Myocyte (in vitro differentiated cells): ENCODE measurements around the gene SSH3. TPM values are rescaled to one million over a fixed set of nuclear protein-coding genes. Genes with fewer than 3 reads are reported as not detected.

Experiments
- DNase-seq: peaks from one replicate; pipeline ENCODE4 v3.0.0-alpha.2; 2012; ENCODE audit warnings: low read depth
- total RNA-seq: library from RNA; depleted of rRNA; stranded (reverse); fragments of >200 nt; gene quantifications from 2 replicates; pipeline ENCODE4 v1.2.3, GENCODE V29; 2014

The SSH3 gene
- total RNA-seq, 1 donor from 2014 or later = 18.3 TPM

GRCh38 chr11:67267188-67268080 is 35.9 kb upstream of the SSH3 start:
- no peak for DNase-seq

GRCh38 chr11:67268081-67268961 is 35.0 kb upstream of the SSH3 start:
- no peak for DNase-seq

DNA sequence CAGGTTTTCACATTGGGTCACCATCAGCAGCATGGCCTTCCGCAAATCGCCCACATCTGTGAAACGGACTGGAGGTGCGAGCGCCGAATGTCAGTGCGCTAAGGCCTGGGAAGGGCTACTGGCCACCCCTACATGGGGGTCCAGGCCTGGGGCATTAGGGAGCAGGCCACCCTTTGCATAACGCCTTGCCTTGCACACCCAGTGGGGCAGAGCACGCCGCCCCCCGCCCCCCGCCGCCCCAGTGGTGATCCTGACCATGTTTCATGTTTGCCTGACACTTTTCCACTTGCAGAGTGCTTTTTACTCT is 34.4 kb upstream of the SSH3 start:
- no peak for DNase-seq

DNA sequence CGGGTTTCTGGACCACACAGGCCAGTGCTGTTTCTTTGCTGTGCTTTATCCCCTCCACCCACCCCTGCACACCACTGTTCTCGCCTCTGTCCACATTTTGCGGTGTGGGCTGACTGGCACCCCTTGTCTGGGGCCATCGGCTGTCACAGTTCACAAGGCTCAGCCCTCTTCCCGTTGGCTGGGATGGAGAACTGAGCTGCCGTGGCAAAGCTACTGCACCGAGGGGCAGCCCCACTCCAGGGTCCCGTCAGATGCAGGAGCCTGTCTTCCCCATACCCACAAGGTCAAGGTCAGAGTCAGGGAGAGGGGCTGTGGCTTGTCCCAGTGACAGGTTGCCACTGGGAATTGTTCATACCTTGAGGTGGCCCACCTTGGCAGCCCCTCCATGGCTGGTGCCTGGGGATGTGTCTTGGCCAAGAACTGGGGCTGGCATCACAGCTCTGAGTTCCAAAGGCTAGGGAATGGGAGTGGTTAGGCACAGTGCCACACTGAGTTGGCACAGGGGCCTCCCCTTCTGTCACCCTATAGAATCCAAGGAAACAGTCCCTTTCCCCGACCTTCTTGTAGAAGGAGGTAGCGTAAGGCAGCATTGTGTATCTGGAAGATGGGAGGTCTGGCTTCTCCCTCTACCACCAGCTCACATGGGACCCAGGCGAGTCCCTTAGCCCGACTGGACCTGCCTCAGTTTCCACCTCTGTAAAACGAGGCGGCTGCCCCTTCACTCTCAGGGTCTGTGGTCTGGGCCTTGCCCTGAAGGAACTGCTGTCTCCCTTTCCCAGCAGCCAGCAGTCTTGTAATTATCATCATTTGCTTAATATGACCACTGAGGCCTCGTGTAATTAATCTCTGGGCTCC is 33.7 kb upstream of the SSH3 start:
- DNase-seq = no peak

- no peak for DNase-seq
Measured at GRCh38 chr11:67270256-67271204, 32.8 kb upstream of the SSH3 start.

- DNase-seq = no peak
Measured at GRCh38 chr11:67271205-67271540, 32.2 kb upstream of the SSH3 start.

DNA sequence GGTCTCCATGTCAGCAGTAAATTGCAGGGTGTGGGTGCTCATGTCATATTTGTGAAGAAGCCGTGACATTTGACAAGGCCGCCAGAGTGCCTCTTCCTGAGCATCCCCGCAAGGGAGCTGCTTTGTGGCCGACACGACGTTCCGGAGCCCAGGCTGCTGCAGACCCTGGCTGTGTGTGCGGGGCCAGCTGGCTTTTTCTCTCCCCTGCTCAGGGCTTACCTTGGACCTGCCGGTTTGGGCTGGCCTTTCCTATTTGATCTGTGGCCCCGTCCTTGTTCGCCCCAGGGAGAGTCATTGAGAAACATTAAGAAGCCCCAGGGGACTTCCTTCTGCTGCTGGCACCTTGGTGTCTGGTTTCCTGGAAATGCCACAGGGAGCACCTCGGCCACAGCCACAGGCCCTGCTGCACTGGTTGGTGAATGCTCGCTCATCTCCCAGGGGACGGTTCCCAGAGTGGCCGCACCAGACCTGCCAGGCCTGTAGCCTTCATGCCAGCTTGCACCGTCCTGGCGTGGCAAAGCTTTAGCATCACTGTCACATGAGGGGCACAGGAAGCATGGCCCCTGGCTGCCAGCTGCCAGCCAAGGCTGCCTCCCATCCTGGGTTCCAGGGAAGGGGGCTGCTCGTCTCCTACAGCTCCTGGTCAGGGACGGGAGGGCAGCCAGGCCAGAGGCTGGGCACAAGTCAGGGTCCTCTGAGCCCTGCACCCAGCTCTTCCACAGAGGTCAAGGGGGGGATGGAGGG is 31.6 kb upstream of the SSH3 start:
- DNase-seq = peak; percentile 37

- DNase-seq = no peak
Measured at GRCh38 chr11:67272327-67273259, 30.7 kb upstream of the SSH3 start.

GRCh38 chr11:67273260-67273990 is 29.9 kb upstream of the SSH3 start:
- no peak for DNase-seq

DNA sequence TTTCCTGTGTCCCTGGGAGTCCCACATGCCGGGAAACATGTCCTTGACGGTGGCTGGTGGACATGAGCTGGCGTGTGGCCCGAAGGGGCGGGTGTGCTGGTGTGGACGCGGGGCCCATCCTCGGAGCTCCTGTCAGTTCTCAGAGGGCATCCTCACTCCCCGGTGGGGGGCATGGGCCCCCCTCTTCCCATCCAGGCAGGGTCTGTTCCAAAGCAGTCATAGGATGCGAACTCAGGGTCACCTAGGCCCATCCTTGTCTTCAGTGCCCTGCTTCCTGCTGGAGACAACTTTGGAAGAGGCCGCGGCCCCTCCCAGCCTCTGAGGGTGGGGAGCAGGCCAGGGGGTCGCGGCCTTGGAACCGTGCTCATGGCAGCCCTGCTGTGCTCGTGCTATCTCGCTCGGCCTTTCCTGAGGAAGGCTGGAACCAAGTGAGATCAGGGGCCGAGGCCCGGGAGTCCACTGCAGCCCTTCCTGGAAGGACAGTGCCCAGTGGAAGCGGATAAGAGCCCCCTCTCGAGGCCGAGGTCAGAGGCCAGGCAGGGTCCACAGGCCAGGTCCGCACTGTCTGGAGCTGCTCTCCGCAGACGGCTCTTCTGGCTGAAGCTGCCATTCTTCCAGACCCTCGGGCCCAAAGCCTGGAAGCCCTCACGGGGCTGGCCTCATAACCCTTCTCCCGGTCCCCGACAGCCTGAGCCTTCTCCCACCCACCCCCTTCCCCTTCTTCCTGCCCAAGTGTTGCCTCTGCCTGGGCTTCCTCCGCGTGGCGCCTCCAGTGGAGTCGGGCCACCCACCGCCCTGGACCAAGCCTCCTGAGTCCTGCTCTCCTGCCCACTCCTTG is 28.3 kb upstream of the SSH3 start:
- no peak for DNase-seq

GRCh38 chr11:67275606-67276409 is 27.5 kb upstream of the SSH3 start:
- no peak for DNase-seq

DNA sequence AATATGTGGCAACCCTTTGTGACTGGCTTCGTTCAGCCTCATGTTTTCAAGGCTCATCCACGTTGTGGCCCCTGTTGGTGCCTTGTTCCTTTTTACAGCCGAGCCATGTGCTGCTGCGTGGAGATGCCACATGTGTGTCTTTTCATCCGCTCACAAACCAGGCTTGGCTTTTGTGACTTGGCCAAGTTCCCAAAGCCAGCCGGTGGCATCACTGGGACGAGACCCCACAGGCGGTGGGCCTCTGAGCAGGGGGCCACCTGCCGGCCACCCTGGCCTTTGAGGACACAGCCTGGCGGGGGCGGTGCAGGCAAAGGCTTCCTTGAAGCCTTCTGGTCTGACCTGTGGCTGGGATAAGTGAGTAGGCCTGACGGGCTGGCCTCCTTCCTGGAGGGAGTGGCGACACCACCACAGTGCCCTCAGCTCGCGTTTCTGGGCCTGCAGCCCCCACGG is 26.5 kb upstream of the SSH3 start:
- DNase-seq = peak; percentile 90

DNA sequence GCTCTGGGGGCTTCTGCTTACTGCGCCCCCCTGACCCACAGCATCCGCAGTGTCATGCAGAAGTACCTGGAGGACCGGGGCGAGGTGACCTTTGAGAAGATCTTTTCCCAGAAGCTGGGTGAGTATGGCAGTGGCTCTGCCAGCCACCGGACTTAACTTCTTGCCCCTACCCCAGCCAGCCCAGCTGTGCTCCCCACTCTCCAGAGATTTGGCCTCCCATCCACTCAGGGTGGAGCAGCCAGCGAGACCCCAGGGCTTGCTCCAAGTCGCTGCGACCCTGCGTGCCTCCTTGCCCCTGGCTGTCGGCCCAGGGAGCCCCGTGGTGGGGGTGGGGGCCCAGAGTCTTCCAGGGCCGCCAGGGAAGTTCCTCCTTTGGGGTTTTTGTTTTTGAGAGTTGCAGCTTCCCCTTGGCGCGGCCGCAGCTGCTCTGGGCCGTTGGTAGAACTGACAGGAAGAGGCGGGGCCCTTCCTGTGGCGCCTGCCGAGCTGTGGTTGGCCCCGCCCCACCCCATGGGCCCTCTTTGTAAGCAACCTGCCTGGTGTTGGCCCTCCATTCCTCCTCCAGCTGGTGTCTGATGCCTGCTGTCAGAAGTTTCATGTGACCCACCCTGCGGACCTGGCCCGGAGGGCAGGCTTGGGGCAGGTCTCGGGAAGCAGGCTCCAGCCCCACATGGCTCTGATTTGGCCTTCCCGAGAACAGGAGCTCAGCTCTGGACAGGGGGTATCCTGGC is 25.9 kb upstream of the SSH3 start:
- DNase-seq = peak; percentile 96

DNA sequence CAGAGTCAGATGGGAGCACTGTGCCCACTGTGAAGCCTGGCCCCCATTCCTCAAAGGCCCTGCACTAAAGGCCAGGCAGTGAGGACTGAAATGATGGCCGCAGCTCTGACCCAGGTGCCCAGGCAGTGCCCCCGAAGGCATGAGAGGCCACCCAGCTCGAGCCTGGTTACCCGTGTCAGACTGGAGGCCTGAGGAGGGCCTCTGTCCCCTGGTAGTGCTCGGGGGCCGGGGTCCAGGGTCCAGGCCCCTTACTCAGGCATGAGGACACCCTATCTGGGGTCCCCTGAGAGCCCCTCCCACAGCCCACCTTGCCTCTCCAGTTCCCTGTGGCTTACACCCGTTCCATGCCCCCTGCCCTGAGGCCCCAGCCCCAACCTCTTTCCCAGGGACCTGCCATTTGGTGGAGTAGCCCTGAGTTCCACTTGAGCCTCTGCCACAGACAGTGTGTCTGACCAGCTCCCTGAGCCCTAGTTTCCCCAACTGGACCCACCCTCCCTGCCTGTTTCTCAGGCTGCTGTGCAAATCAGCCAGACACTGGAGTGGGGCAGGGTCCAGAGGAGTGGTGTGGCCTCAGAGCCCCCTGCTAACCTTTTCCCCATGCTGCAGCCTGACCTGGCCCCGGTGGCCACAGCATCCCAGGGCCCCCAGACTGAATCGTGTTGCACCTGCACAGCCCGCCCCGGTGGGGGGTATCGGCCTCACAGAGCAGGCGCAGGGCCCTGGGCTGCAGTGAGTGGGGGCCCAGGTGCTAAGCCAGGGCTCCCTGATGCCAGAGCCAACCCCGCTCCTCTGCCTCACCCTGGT is 25.0 kb upstream of the SSH3 start:
- no peak for DNase-seq
